ENCODE measurements around the gene SPATA4. TPM values are rescaled to one million over a fixed set of nuclear protein-coding genes. Genes with fewer than 3 reads are reported as not detected.

Gene SPATA4
- polyA plus RNA-seq, 1 of the 3 experiments (the other 2 are of a cell fraction): 0.21 TPM

DNA sequence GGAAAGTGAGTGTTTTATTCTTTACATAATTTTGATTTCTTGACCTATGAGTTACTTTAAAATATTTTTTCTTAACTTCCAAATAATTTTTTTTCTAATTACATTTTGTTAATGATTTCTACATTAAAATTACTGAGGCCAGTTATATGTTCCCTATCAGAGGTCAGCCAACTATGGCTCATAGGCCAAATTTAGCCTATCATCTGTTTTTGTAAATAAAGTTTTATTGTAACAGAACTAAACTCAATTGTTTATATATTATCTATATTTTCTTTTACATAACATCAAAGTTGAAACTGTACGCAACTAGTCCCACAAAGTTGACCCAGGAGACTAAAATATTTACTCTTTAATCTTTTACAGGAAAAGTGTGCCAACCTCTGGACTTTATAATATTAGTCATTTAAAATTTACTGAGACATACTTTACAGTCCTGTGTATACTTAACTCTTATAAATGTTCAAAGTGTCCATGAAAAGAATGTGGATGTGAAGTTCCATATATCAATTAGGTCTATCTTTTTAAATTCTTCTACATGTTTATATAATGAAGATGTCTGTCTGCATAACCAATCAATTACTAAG, 47.5 kb upstream of the SPATA4 start:
- no peaks in the 10 kb centered on the region for H3K9me3 ChIP-seq
- ChIA-PET POLR2A (no interaction called here), CTCF (no interaction called here)
- no peaks in the 10 kb centered on the region for H4K20me1 ChIP-seq (ENCODE audit: insufficient read depth)
- H3K4me3 ChIP-seq (ENCODE audit: low read depth in 2 of 2, low read length in 1 of 2): no peak overlapping the region
- whole genome bisulfite sequencing (ENCODE audit: low lambda C conversion rate): 97% methylated on average over 1 of the region's 1 CpG
- TF ChIP-seq GATA2 (CRISPR knock-in tag; IDR thresholded peaks at IDR 0.05) (no peak), TEAD4 (IDR thresholded peaks at IDR 0.05; ENCODE audit: borderline replicate concordance, insufficient read depth) (no peak), RXRA (IDR thresholded peaks at IDR 0.05; ENCODE audit: borderline replicate concordance, low read depth) (no peak), GABPA (IDR thresholded peaks at IDR 0.05; ENCODE audit: low read depth) (no peak), EZH2phosphoT487 (IDR thresholded peaks at IDR 0.05; ENCODE audit: borderline replicate concordance, low read depth) (no peak), ELF1 (IDR thresholded peaks at IDR 0.05) (no peak), SIN3A (IDR thresholded peaks at IDR 0.05; ENCODE audit: borderline replicate concordance, low read depth, low read length) (no peak), POLR2AphosphoS5 (IDR thresholded peaks at IDR 0.05; ENCODE audit: low read depth, low read length) (no peak)
- TF ChIP-seq, protein P1, sequence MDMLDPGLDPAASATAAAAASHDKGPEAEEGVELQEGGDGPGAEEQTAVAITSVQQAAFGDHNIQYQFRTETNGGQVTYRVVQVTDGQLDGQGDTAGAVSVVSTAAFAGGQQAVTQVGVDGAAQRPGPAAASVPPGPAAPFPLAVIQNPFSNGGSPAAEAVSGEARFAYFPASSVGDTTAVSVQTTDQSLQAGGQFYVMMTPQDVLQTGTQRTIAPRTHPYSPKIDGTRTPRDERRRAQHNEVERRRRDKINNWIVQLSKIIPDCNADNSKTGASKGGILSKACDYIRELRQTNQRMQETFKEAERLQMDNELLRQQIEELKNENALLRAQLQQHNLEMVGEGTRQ (IDR thresholded peaks at IDR 0.05; ENCODE audit: borderline replicate concordance, low read depth, low read length): no peak
- TF ChIP-seq, protein P2, sequence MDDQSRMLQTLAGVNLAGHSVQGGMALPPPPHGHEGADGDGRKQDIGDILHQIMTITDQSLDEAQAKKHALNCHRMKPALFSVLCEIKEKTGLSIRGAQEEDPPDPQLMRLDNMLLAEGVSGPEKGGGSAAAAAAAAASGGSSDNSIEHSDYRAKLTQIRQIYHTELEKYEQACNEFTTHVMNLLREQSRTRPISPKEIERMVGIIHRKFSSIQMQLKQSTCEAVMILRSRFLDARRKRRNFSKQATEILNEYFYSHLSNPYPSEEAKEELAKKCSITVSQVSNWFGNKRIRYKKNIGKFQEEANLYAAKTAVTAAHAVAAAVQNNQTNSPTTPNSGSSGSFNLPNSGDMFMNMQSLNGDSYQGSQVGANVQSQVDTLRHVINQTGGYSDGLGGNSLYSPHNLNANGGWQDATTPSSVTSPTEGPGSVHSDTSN (IDR thresholded peaks at IDR 0.05): no peak
- TF ChIP-seq, protein P3, sequence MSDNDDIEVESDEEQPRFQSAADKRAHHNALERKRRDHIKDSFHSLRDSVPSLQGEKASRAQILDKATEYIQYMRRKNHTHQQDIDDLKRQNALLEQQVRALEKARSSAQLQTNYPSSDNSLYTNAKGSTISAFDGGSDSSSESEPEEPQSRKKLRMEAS (IDR thresholded peaks at IDR 0.05; ENCODE audit: low read depth): no peak
- H3K27ac ChIP-seq (ENCODE audit: low read depth in 2 of 2, low read length in 1 of 2): no peak overlapping the region
- peaks cover 0 to 5% of the 10 kb centered on the region in 2 experiments; a peak in 3 of 4 replicates for H3K4me1 ChIP-seq (ENCODE audit: control insufficient read depth in 1 of 2, insufficient read depth in 2 of 2, low read depth in 1 of 2, low read length in 1 of 2)
- no peak overlapping the region for H3K9ac ChIP-seq
- no peak overlapping the region for H3K4me2 ChIP-seq
- DNase-seq: no peak
- no peaks in the 10 kb centered on the region for H3K27me3 ChIP-seq (ENCODE audit: insufficient read depth)
- no peaks in the 10 kb centered on the region for H3K9me2 ChIP-seq
- no peaks in the 10 kb centered on the region for H3K36me3 ChIP-seq (replicated peaks in 1 of 2; ENCODE audit: control insufficient read depth in 1 of 2, insufficient read depth in 2 of 2, low read length in 1 of 2)
- no peak overlapping the region for H2AFZ ChIP-seq (ENCODE audit: low read depth)
- no peaks in the 10 kb centered on the region for H3K79me2 ChIP-seq (ENCODE audit: insufficient read depth)
- no peaks in the 10 kb centered on the region for H3F3A ChIP-seq (replicated peaks; ENCODE audit: insufficient read depth)

DNA sequence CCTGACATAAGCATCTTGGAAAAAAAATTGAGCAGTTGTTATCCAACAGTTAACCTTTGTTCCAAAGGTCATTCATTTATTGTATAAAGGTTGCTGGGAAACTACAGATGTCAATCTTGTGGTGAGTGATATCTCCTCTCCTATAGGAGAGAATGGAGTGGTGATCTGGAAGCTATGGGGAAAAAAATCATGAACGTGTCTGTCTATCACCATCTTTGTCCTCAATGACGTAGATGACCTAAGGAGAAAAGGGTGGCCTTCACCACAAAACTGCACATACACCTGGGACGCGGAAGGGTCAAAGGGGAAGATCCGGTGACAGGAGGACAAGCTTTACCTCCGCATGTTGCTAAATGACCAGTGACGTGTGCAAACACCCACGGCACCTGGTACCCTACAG, 46.3 kb upstream of the SPATA4 start:
- no peaks in the 10 kb centered on the region for H3F3A ChIP-seq (replicated peaks; ENCODE audit: insufficient read depth)
- H3K79me2 ChIP-seq (ENCODE audit: insufficient read depth): no peaks in the 10 kb centered on the region
- H3K36me3 ChIP-seq (replicated peaks in 1 of 2; ENCODE audit: control insufficient read depth in 1 of 2, insufficient read depth in 2 of 2, low read length in 1 of 2): no peaks in the 10 kb centered on the region
- no peaks in the 10 kb centered on the region for H3K27me3 ChIP-seq (ENCODE audit: insufficient read depth)
- TF ChIP-seq GABPA (IDR thresholded peaks at IDR 0.05; ENCODE audit: low read depth): no peak
- TF ChIP-seq, protein P4, sequence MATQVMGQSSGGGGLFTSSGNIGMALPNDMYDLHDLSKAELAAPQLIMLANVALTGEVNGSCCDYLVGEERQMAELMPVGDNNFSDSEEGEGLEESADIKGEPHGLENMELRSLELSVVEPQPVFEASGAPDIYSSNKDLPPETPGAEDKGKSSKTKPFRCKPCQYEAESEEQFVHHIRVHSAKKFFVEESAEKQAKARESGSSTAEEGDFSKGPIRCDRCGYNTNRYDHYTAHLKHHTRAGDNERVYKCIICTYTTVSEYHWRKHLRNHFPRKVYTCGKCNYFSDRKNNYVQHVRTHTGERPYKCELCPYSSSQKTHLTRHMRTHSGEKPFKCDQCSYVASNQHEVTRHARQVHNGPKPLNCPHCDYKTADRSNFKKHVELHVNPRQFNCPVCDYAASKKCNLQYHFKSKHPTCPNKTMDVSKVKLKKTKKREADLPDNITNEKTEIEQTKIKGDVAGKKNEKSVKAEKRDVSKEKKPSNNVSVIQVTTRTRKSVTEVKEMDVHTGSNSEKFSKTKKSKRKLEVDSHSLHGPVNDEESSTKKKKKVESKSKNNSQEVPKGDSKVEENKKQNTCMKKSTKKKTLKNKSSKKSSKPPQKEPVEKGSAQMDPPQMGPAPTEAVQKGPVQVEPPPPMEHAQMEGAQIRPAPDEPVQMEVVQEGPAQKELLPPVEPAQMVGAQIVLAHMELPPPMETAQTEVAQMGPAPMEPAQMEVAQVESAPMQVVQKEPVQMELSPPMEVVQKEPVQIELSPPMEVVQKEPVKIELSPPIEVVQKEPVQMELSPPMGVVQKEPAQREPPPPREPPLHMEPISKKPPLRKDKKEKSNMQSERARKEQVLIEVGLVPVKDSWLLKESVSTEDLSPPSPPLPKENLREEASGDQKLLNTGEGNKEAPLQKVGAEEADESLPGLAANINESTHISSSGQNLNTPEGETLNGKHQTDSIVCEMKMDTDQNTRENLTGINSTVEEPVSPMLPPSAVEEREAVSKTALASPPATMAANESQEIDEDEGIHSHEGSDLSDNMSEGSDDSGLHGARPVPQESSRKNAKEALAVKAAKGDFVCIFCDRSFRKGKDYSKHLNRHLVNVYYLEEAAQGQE (IDR thresholded peaks at IDR 0.05; ENCODE audit: low read depth, low read length): no peak
- no peak for TF ChIP-seq RXRA (IDR thresholded peaks at IDR 0.05; ENCODE audit: borderline replicate concordance, low read depth)
- TF ChIP-seq, protein P2 (IDR thresholded peaks at IDR 0.05): no peak
- no peak for TF ChIP-seq FOXJ3 (CRISPR knock-in tag; IDR thresholded peaks at IDR 0.05)
- no peak for TF ChIP-seq YY1 (IDR thresholded peaks at IDR 0.05; ENCODE audit: low read depth)
- H4K20me1 ChIP-seq (ENCODE audit: insufficient read depth): no peaks in the 10 kb centered on the region
- no peak overlapping the region for H3K4me2 ChIP-seq
- H3K4me3 ChIP-seq (ENCODE audit: low read depth in 2 of 2, low read length in 1 of 2): no peak overlapping the region
- no peaks in the 10 kb centered on the region for H3K9me3 ChIP-seq
- WGBS (ENCODE audit: low lambda C conversion rate): 96% methylated on average over 6 of the region's 8 CpGs
- peaks cover 0 to 15% of the 10 kb centered on the region in 2 experiments; a peak in 3 of 4 replicates for H3K4me1 ChIP-seq (ENCODE audit: control insufficient read depth in 1 of 2, insufficient read depth in 2 of 2, low read depth in 1 of 2, low read length in 1 of 2)
- no peak for DNase-seq
- ChIA-PET POLR2A (no interaction called here), CTCF (no interaction called here)
- H3K9me2 ChIP-seq: no peaks in the 10 kb centered on the region
- H3K27ac ChIP-seq (ENCODE audit: low read depth in 2 of 2, low read length in 1 of 2): no peak overlapping the region
- no peak overlapping the region for H3K9ac ChIP-seq
- no peak overlapping the region for H2AFZ ChIP-seq (ENCODE audit: low read depth)

Measured in SK-N-SH (cell line).